ENCODE data around the gene GANAB.
"Not testable (repeated sequence)": the region's sequence is repeated elsewhere in the genome, so short reads cannot be mapped to it uniquely, and the experiment has no call there.

- not testable (repeated sequence) for TF ChIP-seq CTCF, POLR2A (IDR thresholded peaks at IDR 0.05)
Measured at GRCh38 chr11:62585356-62585755, 61.1 kb downstream of the GANAB start.
